Measurements from ENCODE around the gene VMP1.
"Not testable (repeated sequence)": the region's sequence is repeated elsewhere in the genome, so short reads cannot be mapped to it uniquely, and the experiment has no call there.

VMP1 gene

GRCh38 chr17:59828478-59828760 lies 121.0 kb downstream of the VMP1 start:
- Histone ChIP-seq H3K36me3 (ENCODE audit: control insufficient read depth, insufficient read depth, low read length) (no peaks in the 10 kb centered on the region), H3K4me3 (ENCODE audit: extremely low read depth, insufficient read depth, low read length, poor library complexity, severe bottlenecking) (no peak overlapping the region), H3K27ac (ENCODE audit: low read depth, low read length, severe bottlenecking) (no peak overlapping the region), H3K9me3 (ENCODE audit: control insufficient read depth, low read length) (no peaks in the 10 kb centered on the region), H3K4me1 (ENCODE audit: control insufficient read depth, insufficient read depth, low read length, poor library complexity, severe bottlenecking) (peaks cover 49% of the 10 kb centered on the region)
- WGBS, 2 experiments (ENCODE audit: insufficient coverage in 2 of 2), result 89 to 92% methylated on average over 1 of the region's 2 CpGs

GRCh38 chr17:59828819-59829216 lies 121.4 kb downstream of the VMP1 start:
- Histone ChIP-seq H3K4me1 (ENCODE audit: control insufficient read depth, insufficient read depth, low read length, poor library complexity, severe bottlenecking) (peaks cover 49% of the 10 kb centered on the region), H3K27ac (ENCODE audit: low read depth, low read length, severe bottlenecking) (peak overlapping the region; percentile 75)
- H3K4me3 ChIP-seq (ENCODE audit: extremely low read depth, insufficient read depth, low read length, poor library complexity, severe bottlenecking); H3K9me3 ChIP-seq (ENCODE audit: control insufficient read depth, low read length); H3K36me3 ChIP-seq (ENCODE audit: control insufficient read depth, insufficient read depth, low read length): not testable (repeated sequence)
- WGBS, 2 experiments (ENCODE audit: insufficient coverage in 2 of 2), result 85 to 100% methylated on average over 1 to 5 of the region's 7 CpGs

- no peak overlapping the region for H3K4me3 ChIP-seq (ENCODE audit: extremely low read depth, insufficient read depth, low read length, poor library complexity, severe bottlenecking)
- 100% methylated on average over 1 of the region's 4 CpGs; no CpG with 5 or more reads in 1 of the 2 experiments for WGBS, 2 experiments (ENCODE audit: insufficient coverage in 2 of 2)
- no peaks in the 10 kb centered on the region for H3K9me3 ChIP-seq (ENCODE audit: control insufficient read depth, low read length)
- peak overlapping the region; percentile 75 for H3K27ac ChIP-seq (ENCODE audit: low read depth, low read length, severe bottlenecking)
- no peaks in the 10 kb centered on the region for H3K36me3 ChIP-seq (ENCODE audit: control insufficient read depth, insufficient read depth, low read length)
- peaks cover 49% of the 10 kb centered on the region for H3K4me1 ChIP-seq (ENCODE audit: control insufficient read depth, insufficient read depth, low read length, poor library complexity, severe bottlenecking)
Measured at GRCh38 chr17:59829217-59830006, 122.0 kb downstream of the VMP1 start.

- Histone ChIP-seq H3K27ac (ENCODE audit: low read depth, low read length, severe bottlenecking) (peak overlapping the region; percentile 75), H3K4me1 (ENCODE audit: control insufficient read depth, insufficient read depth, low read length, poor library complexity, severe bottlenecking) (peaks cover 49% of the 10 kb centered on the region), H3K36me3 (ENCODE audit: control insufficient read depth, insufficient read depth, low read length) (no peaks in the 10 kb centered on the region), H3K4me3 (ENCODE audit: extremely low read depth, insufficient read depth, low read length, poor library complexity, severe bottlenecking) (no peak overlapping the region), H3K9me3 (ENCODE audit: control insufficient read depth, low read length) (no peaks in the 10 kb centered on the region)
- 80 to 83% methylated on average over 1 of the region's 3 CpGs for WGBS, 2 experiments (ENCODE audit: insufficient coverage in 2 of 2)
Measured at GRCh38 chr17:59830007-59830630, 122.7 kb downstream of the VMP1 start.

GRCh38 chr17:59830846-59831486 lies 123.5 kb downstream of the VMP1 start:
- H3K9me3 ChIP-seq (ENCODE audit: control insufficient read depth, low read length), result no peaks in the 10 kb centered on the region
- no CpG with 5 or more reads among the region's 1 CpG for WGBS, 2 experiments (ENCODE audit: insufficient coverage in 2 of 2)
- H3K4me1 ChIP-seq (ENCODE audit: control insufficient read depth, insufficient read depth, low read length, poor library complexity, severe bottlenecking), result peaks cover 44% of the 10 kb centered on the region
- no peak overlapping the region for H3K27ac ChIP-seq (ENCODE audit: low read depth, low read length, severe bottlenecking)
- no peak overlapping the region for H3K4me3 ChIP-seq (ENCODE audit: extremely low read depth, insufficient read depth, low read length, poor library complexity, severe bottlenecking)
- H3K36me3 ChIP-seq (ENCODE audit: control insufficient read depth, insufficient read depth, low read length), result no peaks in the 10 kb centered on the region

- Histone ChIP-seq H3K4me1 (ENCODE audit: control insufficient read depth, insufficient read depth, low read length, poor library complexity, severe bottlenecking) (peaks cover 42% of the 10 kb centered on the region), H3K4me3 (ENCODE audit: extremely low read depth, insufficient read depth, low read length, poor library complexity, severe bottlenecking) (no peak overlapping the region), H3K27ac (ENCODE audit: low read depth, low read length, severe bottlenecking) (peak overlapping the region; percentile 24), H3K9me3 (ENCODE audit: control insufficient read depth, low read length) (no peaks in the 10 kb centered on the region), H3K36me3 (ENCODE audit: control insufficient read depth, insufficient read depth, low read length) (no peaks in the 10 kb centered on the region)
- 64 to 76% methylated on average over 2 of the region's 4 CpGs for WGBS, 2 experiments (ENCODE audit: insufficient coverage in 2 of 2)
Measured at GRCh38 chr17:59832883-59833379, 125.5 kb downstream of the VMP1 start.

GRCh38 chr17:59837308-59838051 lies 130.0 kb downstream of the VMP1 start:
- peak overlapping the region; percentile 70 for H3K4me3 ChIP-seq (ENCODE audit: extremely low read depth, insufficient read depth, low read length, poor library complexity, severe bottlenecking)
- WGBS, 2 experiments (ENCODE audit: insufficient coverage in 2 of 2), result 0 to 10% methylated on average over 2 to 4 of the region's 8 CpGs
- H3K27ac ChIP-seq (ENCODE audit: low read depth, low read length, severe bottlenecking), result peak overlapping the region; percentile 100
- H3K36me3 ChIP-seq (ENCODE audit: control insufficient read depth, insufficient read depth, low read length), result peaks cover 32% of the 10 kb centered on the region
- peaks cover 9% of the 10 kb centered on the region for H3K4me1 ChIP-seq (ENCODE audit: control insufficient read depth, insufficient read depth, low read length, poor library complexity, severe bottlenecking)
- no peaks in the 10 kb centered on the region for H3K9me3 ChIP-seq (ENCODE audit: control insufficient read depth, low read length)

- Histone ChIP-seq H3K4me1 (ENCODE audit: control insufficient read depth, insufficient read depth, low read length, poor library complexity, severe bottlenecking) (peaks cover under 1% of the 10 kb centered on the region), H3K4me3 (ENCODE audit: extremely low read depth, insufficient read depth, low read length, poor library complexity, severe bottlenecking) (peak overlapping the region; percentile 70), H3K27ac (ENCODE audit: low read depth, low read length, severe bottlenecking) (peak overlapping the region; percentile 100), H3K9me3 (ENCODE audit: control insufficient read depth, low read length) (no peaks in the 10 kb centered on the region), H3K36me3 (ENCODE audit: control insufficient read depth, insufficient read depth, low read length) (peaks cover 32% of the 10 kb centered on the region)
- 0% methylated on average over 5 of the region's 8 CpGs for WGBS, 2 experiments (ENCODE audit: insufficient coverage in 2 of 2)
Measured at GRCh38 chr17:59838052-59838916, 130.8 kb downstream of the VMP1 start.

- Histone ChIP-seq H3K4me3 (ENCODE audit: extremely low read depth, insufficient read depth, low read length, poor library complexity, severe bottlenecking) (peak overlapping the region; percentile 70), H3K27ac (ENCODE audit: low read depth, low read length, severe bottlenecking) (peak overlapping the region; percentile 100), H3K4me1 (ENCODE audit: control insufficient read depth, insufficient read depth, low read length, poor library complexity, severe bottlenecking) (peaks cover 2% of the 10 kb centered on the region), H3K9me3 (ENCODE audit: control insufficient read depth, low read length) (no peaks in the 10 kb centered on the region), H3K36me3 (ENCODE audit: control insufficient read depth, insufficient read depth, low read length) (peaks cover 32% of the 10 kb centered on the region)
- WGBS, 2 experiments (ENCODE audit: insufficient coverage in 2 of 2), result no CpG with 5 or more reads among the region's 6 CpGs
Measured at GRCh38 chr17:59839651-59840328, 132.3 kb downstream of the VMP1 start.
